Activated T-helper 9 cell treated with anti-CD3 and anti-CD28 coated beads, Interleukin-2, amount 50 U/mL, for 16 hours (primary cell): ENCODE data around the gene RAB7B.
"Not testable (repeated sequence)": the region's sequence is repeated elsewhere in the genome, so short reads cannot be mapped to it uniquely, and the experiment has no call there.

Experiments
- DNase-seq: peaks from one replicate; pipeline ENCODE4 v3.0.0-alpha.2; 2020; ENCODE audit warnings: low read depth

RAB7B gene, protein sequence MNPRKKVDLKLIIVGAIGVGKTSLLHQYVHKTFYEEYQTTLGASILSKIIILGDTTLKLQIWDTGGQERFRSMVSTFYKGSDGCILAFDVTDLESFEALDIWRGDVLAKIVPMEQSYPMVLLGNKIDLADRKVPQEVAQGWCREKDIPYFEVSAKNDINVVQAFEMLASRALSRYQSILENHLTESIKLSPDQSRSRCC

DNA sequence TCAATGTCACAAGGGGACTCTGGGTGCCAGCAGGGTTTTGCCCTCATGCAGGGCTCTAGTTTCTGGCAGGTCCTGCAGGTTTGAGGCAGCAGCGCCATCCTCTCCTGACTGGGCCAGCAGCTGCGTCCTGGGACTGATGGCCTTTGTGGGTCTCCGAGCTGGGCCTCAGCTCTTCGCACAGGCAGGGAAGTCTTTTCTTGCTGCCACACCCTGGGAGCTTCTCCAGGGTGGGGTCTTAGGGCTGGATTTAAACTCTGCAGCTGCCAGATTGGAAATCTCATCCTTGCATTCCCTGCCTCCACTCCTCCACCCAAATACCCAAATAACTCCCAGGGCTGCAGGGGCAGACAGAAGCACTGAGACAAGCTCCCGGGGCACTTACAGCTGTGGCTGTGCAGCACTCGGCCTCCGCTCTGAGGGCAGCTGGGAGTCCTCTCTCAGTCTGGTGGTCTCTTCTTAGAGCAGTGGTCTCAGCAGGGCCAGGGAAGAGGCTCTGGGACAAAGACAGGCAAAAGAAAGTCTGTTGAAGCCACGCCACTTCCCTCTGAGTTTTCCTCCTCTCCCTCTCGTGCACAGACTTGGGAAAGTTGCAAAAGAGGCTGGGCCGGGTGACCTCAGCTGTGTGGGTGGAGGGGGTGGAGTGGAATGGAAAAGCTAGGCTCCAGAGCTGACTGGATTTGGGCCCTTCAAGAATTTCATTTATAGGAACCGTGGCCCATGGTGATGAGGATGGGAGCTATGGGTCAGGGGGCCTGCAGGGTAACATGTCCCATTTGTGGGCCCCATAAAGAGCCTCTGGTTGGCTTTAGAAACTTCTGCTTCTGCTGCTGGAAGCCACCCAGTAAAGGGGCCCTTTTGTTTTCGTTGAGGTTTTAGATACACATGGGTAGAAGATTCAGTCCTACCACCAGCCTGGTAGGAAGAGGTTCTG lies at the start of gene RAB7B:
TSS of gene RAB7B (minus strand) at position 525 of the 931 bp plus-strand sequence. CDS start 9,260 bp downstream, outside the sequence.
- no peak for DNase-seq

DNA sequence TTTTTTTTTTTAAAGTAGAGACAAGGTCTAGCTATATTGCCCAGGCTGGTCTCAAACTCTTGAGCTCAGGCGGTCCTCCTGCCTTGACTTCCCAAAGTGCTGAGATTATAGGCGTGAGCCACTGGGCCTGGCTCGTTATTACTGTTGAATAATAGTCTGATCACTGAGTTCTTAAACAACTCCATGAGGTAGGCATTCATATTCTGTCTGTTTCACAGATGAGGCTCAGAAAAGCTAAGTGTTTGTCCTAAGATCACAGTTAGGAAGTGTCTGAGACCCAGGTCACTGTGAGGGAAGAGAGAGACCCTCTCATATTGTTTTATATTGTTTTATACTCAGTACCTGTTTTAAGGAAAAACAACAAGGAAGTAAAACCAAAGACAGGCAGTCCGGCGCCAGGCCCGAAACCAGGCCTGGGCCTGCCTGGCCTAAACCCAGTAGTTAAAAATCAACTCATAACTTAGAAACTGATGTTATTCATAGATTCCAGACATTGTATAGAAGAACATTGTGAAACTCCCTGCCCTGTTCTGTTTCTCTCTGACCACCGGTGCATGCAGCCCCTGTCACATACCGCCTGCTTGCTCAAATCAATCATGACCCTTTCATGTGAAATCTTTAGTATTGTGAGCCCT lies 49.2 kb upstream of the RAB7B start:
- not testable (repeated sequence) for DNase-seq

DNA sequence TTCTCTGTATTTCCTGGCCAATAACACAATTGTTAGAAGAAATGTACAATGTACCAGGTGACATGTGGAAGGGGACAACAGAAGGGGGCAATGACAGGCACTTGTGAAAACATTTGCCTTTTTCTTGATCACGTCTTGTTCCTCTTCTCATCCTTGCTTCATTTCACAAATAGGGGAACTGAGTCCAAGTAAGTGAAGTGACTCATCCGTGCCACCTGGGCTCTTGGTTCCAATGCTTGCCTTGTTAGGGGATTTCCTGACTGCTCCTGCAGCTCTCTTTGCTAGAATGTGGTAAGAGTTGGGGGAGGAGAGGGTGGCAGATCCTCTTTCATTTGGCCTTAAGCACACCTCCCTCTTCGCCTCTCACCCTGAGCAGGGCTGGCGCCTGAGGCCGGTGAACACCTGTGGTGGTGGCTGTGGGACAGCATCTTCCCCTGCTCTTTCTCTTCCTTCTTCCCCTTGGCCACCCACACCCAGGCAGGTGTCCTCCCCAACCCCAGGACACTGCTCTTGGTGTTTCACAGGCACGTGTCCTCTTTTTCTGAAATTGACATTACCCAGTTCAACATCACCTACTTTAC lies 47.5 kb upstream of the RAB7B start:
- peak; percentile 16 for DNase-seq

DNA sequence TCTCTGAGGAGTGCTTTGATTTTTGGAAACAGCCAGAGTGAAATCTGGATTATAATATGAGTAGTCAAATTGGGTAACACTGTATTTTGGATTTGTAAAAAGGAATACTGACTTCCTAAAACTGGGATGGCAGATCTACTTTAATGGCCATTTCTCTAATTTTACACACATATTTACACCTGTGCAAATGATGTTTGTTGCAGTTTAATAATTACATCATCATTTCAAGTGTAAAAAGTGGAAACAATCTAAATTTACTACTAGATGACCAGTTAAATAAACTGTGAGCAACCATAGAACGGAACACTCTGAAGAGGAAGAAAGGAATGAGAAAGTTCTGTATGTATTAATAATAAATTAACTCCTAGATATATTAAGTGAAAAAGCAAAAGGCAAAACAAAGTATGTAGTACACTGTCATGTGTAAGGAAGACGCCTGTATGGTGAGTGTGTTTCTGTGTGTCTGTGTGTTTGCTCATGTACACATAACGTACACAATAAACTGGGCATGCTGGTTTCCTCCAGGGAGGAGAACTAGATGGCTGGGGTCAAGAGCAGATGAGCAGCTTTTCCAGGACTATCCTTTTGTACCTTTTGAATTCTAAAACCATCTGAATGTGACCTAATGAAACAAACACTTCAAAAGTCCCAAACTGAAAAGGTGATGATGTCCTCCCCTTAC lies 46.9 kb upstream of the RAB7B start:
- DNase-seq = no peak

DNA sequence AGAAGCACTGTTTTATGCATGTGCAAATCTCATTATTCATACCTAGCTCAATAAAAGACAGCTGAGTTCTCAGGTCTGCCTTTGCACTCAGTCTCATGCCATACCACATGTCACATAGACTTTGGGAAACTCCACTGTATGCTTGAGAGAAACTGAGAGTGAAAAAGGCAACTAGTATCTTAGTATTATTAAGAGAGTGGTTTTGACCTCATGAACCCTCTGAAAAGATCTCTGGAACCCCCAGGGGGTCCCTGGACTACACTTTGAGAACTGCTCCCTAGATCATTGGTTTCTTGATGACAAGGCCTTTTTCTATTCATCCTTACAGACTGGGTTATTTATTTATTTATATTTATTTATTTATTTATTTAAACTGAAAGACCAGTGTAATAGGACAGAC lies 46.1 kb upstream of the RAB7B start:
- DNase-seq = no peak

DNA sequence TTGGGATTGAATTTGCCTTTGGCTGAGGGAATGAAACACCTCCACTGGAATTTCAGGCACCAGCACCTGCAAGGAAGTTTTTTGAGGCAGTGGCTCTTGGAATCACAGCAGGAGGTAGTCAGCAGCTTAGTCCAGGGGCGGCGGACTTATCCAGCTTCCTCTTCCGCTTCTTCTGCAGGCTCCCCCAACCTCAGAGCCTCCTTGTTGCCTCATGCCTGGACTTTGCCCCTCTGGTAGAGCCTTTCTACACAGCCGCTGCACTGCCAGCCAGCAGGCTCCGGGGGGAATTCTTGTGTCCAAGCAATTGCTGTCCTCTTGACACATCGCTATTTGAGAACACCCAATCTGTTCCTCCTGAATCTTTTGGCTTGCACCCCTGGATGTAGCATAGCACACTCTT lies 45.4 kb upstream of the RAB7B start:
- DNase-seq = no peak

DNA sequence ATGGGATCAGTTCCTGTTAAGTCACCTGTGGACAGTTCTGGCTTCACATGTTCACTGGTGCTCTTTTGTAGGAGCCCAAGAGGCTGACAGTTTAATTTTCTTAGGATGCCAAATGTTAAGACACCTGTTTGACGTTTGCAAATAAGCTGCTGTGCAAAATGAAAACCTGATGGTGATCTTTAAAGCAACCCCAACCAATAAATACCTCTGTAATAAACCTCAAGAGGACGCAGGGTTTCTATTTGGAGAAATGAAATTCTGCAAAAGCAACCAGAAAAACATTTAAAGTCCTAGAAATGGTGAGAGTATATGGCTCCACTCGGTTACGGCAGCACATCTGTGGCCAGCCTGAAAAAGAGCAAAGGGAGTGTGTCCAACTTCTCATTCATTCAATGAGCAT lies 44.1 kb upstream of the RAB7B start:
- DNase-seq = no peak

DNA sequence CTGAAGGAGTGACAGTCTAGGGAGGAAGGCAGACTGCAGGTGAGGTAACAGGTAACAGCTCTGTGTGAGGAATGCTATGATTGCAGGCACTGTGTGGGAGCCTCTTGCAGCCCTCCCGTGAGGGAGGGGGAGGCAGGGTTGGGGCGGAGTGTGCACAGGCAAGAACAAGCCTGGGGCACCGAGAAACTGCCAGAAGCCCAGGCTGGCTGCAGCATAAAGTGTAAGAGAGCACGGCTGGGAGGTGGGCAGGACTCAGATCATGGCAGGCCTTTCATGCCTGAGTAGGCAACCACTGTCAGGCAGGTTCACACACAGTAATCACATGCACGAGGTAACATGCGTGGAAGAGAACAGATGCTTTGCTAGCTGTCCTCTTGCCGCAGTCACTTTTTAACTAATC lies 38.4 kb upstream of the RAB7B start:
- DNase-seq = no peak

DNA sequence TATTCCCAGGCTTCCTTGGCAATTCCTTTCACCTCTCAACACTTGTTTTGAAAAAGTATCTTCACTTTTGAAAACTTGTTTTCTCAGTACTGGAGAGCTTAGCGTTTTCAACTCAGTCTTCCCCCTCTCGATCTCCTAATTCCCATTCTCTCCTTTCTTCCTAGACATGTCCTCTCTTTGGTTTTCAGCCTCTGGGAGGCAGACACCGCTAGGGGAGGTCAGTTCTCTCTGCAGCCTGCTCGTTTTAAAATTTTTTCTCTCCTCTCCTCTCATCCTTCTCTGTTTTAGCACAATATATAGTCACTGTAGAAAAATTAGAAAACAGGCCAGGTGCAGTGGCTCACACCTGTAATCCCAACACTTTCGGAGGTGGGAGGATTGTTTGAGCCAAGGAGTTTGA lies 37.1 kb upstream of the RAB7B start:
- DNase-seq = no peak

DNA sequence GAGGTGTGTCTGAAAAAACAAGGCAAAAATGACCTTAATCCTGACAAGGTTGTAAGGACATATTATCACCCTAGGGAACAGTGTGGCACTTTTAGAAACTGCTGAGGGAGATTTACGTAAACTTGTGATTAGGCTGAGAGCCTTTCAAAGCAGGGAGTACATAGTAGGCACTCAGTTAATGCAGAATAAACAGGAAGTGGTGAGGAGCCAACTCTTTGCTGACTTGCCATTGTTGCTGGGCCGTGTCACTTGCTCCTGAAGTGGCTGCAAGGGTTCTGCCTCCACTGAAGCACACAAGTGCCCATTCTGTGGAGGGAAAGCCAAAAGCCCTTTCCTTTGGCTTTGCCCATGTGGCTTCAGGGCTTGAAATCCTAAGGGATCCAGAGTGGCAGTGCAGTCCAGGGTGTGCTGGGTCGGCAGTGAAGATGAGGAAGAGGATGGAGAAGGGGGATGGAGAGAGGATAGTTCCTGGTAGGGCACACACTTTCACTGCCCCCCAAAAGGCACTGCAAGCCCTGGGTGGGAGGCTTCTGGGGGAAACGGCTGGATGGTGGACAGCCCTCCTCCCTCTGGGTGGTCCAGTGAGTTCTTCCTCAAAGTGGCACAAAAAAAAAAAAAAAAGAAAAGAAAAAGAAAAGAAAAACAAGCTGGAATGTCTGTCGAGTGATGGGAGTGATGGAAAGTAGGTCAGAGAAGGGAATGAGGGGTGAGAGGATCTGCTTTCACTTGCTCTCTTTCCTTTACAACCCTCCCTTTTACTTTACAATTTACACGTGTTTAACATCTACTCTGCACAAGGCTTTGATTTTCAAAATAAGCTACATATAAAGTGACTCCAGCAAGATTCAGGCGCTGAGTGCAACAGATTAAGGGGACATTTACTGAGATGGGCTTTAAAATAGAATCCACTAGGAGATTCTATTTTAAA lies 36.1 kb upstream of the RAB7B start:
- DNase-seq = no peak

DNA sequence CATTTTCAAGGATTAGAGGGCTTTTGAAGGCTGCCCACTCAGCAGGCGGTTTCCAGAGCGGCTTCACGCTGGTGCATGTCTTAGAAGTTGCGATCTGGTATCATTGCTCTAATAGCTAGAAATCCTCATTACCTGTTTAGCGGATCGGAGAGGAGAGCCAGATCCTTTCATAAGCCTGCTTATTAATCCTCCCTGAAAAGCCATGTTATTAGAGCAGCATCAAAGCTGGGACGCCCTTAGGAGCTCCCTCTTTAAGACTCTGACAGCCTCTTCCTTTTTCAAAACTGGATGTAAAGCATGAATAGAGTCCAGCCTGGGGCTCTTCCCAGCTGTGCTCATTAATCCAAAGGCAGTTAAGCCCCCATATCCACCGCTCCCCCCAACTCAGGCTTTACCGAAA lies 34.4 kb upstream of the RAB7B start:
- no peak for DNase-seq

DNA sequence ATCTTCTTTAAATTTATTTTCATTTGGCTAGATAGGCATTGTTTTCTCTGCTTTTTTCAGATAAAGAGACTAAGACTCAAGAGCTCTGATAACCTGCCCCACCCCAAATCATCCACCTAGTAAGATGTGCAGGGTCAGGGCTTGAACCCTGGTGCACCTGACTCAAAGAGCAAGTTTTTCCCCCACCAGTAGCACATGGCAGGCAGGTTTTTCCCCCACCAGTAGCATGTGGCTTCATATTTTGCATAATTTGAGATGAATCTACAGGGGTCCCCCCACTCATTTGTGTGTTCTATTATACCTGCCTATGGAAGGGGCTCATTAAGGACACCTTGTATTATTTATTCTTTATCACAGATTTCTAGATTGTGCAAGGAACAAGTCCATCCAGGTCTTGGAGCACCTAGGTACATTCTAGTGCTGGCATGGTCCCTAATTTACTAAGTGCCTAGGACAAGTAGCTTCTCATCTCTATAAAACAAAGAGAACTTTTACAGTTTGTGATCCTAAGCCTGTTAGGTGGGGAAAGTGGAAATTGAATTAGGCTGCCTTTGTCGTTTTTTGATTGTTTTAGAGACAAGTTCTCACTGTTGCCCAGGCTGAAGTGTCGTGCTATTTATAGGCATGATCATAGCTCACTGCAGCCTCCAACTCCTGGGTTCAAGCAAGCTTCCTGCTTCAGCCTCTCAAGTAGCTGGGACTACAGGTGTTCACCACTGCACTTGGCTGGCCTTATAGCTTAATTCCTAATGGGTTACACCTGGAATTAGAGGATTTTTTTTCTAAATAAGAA lies 33.7 kb upstream of the RAB7B start:
- DNase-seq = no peak

DNA sequence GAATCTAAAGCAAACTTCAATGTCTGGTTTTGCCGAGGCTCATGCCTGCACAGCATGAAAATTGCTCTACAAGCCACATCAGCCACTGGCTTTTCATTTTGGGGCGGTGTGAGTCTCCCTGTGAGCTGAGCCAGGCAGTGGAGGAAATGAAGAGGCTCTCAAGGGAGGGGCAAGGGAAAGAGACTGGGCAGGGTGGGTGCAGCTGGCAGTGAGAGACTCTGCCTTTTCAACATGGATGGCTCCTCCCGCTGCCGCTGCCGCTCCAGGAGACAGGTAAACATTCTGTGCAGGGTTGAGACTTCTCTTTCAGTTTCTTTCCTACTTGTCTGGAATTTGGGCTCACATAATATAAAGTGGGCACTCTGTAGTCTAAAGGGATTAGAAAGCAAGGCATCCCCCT lies 31.8 kb upstream of the RAB7B start:
- DNase-seq = no peak

DNA sequence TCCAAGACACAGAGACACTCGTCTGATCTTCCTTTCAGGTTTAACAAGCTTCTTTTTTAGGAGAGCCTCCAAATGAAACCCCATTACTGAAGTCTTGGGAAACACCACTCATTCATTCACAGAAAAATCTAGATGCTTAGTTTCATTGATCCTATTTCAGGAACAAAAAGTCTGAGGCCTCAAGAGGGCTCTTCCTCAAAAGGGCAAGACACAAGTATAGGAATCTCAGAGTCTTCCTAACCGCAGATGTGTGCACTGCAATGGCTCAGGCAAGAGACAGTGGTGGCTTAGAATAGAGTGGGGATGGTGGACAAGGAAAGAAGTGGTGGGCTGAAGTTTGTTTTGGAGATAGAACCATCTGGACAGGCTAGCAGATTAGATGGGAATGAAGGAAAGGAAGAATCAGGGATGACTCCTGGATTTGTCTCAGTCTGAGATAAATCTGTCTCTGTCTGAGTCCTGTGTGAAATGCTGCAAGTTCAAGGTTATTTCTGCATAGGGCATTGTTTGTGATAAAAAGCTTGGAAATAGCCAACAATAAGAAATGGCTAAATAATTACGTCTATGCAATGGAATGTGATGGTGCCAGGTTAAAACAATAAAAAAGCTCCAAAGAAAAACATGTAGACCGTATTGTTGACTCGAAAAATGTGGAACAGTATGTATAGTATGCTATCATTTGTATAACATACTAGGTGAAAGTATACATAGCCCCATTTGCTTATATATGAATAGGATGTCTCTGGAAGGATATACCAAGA lies 29.4 kb upstream of the RAB7B start:
- no peak for DNase-seq

DNA sequence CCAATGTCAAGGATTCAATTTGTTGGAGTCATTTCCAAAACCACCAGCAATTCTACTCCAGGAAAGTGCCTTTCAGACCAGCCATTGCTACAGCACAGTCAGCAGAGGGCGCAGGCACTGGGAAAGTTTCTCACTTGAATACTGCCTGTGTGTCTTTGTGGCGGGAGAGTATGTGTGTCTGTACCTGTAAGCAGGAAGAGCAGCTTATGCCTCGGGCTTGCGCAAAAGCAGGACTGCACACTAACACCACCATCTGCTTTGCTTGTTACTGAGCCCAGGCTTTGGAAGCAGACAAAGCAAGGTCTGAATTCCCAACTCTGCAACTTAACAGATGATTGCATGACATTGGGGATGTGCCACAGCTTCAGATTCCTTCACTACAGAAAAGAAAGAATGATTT lies 27.5 kb upstream of the RAB7B start:
- DNase-seq = peak; percentile 44

DNA sequence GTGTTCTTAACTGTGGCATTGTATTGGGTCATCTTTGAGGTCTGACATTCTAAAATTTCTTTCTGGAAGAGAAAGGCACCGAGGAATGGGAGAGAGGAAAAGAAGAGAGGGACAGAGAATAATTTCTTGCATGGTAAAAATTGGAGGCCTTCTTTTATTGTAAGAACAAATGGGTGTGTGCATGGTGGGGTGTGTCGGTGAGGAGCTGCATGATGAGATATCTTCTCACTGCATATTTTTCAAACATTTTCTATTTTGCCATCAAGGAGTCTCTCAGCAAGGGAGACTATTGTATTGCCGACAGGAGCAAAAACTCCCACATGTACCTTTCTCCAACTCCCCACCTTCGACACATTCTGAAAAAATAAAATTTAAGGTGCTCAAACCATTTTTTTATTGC lies 27.0 kb upstream of the RAB7B start:
- no peak for DNase-seq

DNA sequence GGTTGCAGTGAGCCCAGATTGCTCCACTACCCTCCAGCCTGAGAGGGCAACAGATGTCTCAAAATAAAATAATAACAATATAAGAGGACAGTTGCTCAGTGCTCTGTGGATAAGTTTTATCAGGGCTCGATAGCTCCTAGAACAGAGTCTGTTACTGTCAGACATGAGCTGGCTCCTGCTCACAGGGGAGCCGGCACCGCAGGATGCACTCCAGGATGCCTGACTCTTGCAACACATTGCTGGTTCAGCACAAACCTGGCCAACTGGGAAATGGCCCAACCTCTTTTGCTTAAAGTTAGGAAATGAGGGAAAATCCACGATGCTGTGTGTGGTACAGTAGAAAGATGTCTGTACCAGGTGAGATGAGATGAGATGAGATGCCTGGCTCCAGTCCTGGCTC lies 26.3 kb upstream of the RAB7B start:
- DNase-seq = no peak

DNA sequence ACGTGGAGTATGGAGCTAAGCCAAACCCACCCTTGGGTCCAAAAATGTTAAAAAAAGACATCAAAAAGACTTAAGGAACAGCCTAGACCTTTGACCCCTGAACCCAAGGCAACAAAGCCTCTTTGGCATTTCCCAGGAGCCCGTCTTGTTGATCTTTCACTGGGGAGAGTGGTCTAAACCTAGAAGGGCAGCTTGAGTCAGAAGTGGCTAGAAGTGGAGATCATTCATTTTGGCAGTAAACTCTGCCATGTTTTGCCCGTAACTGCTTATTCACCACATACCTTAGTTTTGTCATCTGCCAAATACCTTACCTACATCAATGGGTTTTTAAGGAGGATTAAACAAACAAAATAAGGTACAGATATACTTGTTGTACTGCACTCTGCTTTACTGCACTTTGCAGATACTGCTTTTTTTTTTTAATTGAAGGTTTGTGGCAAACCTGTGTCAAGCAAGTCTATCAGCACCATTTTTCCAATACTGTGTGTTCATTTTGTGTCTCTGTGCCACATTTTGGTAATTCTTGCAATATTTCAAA lies 22.2 kb upstream of the RAB7B start:
- no peak for DNase-seq

DNA sequence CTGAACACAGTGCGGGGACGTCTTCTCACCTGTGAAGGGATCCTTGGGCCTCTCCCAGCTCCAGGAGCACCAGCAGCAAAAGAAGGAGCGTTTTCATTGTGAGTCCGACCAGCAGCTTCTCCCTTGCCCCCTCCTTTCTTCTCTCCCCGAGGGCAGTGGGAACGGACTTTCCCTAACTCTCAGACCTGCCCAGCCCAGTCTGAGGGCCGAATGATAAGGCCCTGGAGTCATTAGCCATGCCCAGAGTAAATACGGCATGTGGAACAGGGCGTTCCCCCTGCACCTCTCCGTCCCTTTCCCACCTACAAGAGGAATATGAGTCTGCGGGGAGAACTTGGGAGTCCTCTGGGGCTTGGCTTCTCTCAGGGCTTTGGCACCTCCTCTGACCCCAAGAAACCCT lies 20.5 kb upstream of the RAB7B start, which contains the start of gene CTSE:
TSS of gene CTSE (minus strand) at position 201 of the 400 bp plus-strand sequence. CDS start at position 97, 104 bp downstream.
- no peak for DNase-seq
